Activated CD8-positive, alpha-beta memory T cell treated with anti-CD3 and anti-CD28 coated beads, Interleukin-2, amount 50 U/mL, for 4 hours (primary cell): ENCODE results near the gene FGF8.
A peak's percentile ranks its signal among the peaks of the same experiment; 100 is the strongest.
"Not testable (repeated sequence)": the region's sequence is repeated elsewhere in the genome, so short reads cannot be mapped to it uniquely, and the experiment has no call there.

Source experiments
- DNase-seq: peaks from one replicate; pipeline ENCODE4 v3.0.0-alpha.2; 2020

The FGF8 gene, protein sequence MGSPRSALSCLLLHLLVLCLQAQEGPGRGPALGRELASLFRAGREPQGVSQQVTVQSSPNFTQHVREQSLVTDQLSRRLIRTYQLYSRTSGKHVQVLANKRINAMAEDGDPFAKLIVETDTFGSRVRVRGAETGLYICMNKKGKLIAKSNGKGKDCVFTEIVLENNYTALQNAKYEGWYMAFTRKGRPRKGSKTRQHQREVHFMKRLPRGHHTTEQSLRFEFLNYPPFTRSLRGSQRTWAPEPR

DNA sequence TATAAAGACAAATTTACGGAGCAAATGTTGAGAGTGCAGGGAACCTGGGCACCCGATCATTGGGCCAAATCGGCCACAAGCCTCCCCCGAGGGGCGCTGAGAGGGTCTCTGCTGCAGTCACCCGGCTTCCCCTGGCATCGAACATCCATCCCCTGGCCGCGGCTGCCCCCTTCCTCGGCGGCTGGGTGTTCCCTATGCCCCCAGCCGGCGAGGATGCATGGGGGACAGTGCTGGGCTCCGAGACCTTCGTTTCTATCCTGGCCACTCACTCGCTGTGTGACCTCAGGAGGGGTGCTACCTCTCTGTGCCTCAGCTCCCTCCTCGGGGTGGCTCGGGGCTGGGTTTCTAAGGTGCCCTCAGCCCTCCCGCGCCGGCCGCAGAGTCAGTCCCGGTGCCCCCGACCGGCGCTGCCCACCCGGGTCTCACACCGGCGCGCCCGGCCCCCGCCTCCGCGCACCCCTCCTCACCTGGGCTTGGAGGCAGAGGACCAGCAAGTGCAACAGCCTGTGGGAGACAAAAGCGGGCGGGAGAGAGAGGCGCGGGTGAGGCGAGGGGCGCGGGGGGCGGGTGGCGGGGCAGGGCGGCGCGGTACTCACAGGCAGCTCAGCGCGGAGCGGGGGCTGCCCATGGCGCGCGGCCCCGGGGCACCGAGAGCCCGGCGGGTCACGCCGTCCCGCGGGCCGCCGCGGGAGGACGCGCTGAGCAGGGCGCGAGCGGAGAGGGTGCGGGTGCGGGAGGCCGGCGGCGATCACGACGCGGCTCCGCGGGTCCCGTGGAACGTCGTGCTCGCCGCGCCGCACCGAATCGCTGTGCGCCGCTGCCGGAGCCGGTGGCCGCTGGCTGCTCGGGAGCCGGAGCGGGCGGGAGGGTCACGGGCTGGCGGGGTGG lies at the start of gene FGF8:
Gene FGF8, minus strand, starts transcription at position 842 of the 888 bp plus-strand sequence. Its CDS starts 214 bp downstream, at position 628.
- no peak for DNase-seq

DNA sequence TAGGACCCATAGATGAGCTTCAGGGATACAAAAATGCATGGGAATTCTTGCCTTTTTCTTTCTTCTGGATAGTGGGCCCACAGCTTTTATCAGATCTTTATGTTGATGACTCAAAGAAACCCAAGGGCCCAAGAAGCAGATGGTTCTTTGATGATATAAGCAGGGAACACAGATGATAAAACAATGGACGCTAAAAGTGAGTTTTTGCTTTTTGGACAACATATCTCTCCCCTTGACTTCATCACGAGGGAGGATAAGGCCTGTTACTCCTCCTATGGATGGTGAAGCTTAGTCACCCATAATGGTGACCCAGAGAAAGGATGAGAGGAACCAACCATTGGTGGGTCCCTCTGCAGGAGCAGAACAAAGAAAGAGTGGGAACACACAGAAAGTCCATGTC lies 48.8 kb upstream of the FGF8 start:
- DNase-seq, result no peak

DNA sequence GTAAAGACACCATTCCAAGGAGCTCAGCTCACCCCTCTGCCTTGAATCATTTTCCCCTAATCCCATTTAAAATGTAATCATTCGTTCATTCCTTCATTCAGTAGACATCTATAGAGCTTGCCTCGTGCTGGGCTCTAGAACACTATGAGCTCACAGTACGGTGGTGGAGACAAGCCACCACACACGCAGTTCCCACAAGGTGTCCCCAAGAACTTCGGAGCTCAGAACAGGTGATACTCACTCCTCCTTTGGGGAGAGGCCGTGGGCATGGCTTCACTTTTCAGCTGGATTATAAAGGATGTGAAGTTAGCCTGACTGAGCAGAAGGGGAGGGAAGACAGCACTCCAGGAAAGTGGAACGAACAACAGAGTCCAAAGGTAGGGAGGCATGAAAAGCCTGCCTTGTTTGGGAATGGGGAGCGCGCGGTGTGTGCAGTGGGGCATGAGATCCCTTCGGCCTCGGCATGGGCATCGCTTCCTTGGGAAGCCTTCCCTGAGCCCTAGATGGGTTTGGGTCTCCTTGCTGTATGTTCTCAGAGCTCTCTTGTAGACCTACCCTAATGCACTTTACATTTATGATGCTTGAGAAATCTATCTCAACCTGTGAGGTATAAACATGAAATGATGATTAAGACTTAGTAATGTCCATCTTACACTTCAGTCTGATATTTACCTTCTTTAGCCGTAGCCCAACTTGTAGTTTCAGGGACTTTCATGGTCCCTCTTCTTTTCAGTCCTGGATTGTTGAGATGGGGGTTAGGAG lies 43.1 kb upstream of the FGF8 start:
- no peak for DNase-seq

DNA sequence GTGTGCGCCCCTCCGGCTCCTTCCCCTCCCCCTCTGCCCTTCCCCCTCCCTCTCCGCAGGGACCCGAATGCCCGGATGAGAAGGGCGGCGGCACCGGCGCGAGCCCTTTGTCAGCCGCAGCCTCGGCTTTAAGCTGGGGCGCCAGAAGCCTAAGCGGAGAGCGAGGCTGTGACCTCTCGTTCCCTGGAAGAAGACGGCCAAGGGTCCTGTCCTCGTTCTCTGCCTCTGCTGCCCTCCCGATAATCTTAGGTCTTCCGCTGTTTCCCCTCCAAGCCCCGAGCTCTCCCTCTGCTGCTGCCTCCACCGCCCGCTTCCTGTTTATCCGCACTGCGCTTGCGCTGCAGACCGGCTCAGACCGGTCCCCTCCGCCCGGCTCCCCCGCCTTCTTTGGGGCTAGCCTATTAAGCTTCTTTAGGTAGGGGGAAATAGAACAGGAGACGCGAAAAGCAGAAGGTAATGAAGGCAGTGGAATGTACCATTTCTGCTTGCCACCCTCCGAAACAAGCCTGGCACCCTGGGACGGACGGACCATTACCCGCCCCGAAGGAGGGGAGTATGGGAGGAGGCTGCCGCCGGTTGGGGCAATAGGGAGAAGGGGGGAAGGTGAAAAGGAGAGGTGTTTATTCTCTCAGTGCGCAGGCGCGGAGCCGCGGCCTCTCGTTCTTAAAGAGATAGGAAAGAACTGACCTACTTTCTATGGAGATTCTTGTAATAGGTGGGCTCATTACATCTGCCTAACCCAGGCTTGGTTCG lies 42.4 kb upstream of the FGF8 start, which contains the start of gene OGA:
Gene OGA, minus strand, starts transcription at position 326 of the 753 bp plus-strand sequence. CDS start 422 bp downstream, outside the sequence.
- peak; percentile 94 for DNase-seq

DNA sequence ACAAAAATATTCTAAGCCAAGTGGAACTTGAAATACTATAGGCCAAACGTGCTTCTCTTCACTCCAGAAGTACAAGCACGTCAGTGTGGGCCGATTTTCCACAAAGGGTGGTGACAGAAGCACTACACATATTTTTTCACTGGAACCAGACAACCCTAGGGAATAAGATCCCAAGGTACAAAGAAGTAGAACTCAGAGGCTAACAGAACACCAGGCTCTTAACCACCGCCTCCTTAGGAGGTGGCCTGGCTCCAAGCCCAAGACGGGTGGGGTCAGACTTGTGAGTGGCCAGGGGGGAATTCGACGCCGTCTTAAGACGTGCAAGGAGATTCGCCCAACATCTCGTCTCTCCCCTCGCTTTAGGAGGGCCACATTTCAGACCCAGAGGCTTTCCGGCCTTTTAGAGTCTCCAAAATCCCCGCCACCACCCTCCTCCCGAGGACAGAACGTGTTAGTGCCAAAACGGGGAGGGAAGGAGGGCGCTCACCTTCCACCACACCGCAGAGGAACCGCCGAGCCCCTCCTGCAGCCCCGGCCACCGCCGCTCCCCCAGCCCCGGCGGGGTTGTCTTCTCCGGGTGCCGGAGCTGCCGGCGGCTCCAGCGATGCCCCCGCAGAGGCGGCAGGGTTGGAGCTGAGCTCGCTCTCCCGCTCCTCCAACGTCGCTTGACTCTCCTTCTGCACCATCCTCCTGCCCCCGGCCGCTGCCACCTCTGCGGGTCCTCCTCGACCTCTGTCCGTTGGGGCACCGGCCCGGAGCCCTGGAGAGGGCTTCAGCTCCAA lies 41.6 kb upstream of the FGF8 start:
- DNase-seq, result peak; percentile 27

DNA sequence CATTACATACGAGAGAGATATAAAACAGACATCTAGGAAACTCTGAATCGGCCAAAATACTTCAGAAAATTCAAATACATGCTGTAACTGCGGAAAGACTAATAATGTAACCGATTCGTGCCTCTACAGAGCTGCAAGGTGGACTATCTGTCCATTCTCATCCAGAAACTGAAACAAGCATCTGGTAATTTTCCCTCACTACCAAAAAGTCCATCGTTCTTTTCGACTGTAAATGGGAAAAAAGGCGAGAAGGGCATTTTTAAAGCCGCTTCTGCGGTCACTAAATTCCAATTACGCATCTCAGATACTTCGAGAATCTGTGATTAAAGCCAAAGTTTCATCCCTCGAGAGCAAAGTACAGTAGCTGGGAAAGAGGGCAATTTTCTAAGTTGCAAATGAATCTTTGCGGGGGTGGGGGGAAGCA lies 41.0 kb upstream of the FGF8 start:
- DNase-seq, result no peak

DNA sequence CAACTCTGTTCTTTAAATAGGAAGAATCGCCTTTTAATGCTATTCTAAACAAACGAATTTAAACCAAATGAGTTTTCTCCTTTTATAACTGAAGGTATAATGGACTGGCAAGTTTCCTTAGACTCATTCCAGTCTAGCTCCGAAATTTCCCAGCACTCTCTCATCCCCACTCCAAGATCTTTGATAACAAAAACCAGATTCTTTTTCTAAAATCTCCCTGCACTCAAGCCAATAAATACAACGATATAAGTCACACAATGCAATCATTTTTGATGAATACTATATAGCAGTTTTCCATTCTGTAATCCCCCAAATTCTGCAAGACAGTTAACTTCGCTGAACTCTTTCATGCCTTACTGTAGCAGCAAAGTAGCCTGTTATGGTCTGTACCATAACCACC lies 40.5 kb upstream of the FGF8 start:
- DNase-seq, result no peak

DNA sequence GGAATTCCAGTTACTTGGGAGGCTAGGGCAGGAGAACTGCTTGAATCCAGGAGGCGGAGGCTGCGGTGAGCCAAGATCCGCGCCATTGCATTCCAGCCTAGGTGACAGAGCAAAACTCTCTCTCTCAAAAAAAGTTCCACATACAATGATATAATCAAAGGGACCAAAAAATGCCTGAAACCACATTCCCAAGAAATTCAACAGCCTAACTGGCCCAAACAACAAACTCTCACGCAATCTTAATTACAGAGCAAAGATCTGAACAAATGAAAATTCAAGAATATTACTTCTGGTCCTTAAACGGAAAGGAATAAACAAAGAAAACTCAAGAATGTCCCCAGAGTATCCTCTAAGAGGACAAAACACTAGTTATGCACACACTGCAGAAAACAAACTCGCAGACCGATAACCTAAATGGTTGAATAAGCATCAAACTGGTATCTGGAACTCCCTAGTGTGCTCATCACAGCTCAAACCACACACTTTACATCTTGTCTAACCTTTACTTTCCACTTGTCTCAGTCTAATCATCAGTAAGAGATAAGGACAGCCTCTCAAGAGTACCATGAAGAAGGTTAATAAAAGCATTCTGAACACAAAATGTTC lies 38.7 kb upstream of the FGF8 start:
- DNase-seq, result no peak

DNA sequence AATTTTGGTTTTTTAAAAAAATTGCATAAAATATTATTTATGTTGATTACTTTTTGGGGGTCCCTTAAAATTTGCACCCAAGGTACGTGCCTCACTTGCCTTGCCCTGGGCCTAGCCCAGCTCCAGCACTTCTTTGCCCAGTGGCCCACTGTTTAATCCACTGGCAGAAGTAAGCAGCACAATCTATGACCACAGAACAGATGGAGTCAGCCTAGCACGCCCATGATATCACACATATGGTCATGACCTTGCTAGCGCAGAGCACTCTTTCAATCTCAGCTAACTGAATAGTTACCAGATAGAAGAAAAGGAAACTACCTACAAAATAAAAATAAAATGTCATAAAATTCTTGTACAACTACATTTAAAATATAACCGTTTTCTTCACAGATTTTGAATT lies 36.7 kb upstream of the FGF8 start:
- DNase-seq, result no peak

DNA sequence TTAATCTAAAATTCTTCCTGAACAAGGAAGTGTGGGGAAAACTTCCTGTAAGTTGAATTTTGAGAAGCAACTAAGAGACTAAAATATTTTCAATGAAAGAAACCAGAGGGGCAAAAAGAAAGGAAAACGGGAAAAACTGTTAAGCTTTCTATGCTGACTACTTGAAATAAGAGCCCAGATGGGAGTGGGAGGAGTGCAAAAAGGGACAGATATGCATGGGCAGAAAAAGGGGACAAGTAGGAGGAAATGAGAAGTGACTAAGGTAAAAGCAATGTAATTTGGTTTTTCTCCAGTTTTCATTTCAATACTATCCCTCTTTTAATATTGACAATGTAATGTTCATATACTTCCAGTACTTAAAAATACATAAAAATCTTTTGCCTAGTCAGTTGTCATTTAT lies 31.2 kb upstream of the FGF8 start:
- DNase-seq, result no peak

DNA sequence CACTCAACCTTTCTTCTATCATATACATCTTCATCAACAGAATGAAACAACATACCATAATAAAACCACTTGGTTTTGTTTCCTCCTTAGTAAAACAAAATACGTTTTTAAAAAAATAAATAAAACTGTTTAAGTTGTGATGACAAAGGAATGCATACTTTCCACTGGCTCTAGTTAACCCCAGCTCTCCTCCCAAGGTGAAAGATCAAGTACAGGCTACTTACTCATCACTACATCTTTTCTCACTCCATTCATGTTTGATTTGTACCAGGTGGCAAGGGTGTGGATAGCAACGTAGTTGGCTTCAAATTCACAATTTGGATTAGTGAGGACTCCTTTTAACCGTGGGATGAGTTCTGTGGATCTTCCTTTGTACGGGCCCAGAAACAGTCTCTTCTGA lies 27.6 kb upstream of the FGF8 start:
- DNase-seq, result no peak

DNA sequence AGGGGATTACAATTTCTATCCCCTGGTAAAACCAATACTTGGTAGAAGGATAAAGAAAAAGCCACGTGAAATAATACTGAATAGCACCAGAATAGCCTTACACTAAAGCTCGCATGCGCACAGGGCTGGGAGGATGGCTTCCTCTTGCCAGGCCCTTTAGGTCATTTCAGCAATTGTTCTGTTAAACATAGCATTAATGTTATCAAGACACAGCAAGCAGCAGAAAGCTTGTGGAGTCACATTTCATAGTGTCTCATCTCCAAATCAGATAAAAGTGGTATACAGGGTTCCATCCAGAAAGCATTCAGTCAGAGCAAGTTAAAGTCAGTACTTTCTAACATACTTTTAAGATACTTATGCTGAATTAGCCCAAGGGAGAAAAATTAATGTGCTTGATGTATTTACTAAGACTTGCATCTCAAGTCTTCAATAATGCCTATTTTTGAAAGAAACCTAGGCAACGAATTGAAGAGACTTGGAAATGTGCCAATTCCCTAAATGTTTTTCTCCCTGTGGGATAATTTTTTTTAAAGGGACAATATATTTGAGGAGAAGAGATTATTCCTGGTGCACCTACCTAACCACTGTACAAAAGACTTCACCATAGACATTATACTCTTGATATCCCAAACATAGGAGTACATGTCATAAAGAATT lies 21.6 kb upstream of the FGF8 start:
- no peak for DNase-seq

DNA sequence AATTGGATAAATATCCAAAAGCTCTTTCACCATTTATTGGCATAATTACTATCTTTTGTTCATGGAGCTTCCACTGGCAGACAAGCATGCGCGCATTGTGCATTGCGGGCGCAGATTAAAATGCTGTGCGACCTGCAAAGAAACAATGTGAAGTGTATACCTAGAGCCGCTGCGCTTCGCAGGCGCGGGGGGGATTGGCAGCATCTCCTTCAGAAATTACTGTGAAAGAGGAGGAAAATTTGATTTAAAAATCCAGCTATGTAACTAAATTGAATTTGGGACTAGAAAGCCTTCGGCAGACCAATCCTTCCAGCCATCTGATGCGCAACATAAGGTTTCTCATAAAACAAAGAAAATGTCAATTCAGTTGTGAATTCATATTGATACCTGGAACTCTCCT lies 17.6 kb upstream of the FGF8 start:
- no peak for DNase-seq

DNA sequence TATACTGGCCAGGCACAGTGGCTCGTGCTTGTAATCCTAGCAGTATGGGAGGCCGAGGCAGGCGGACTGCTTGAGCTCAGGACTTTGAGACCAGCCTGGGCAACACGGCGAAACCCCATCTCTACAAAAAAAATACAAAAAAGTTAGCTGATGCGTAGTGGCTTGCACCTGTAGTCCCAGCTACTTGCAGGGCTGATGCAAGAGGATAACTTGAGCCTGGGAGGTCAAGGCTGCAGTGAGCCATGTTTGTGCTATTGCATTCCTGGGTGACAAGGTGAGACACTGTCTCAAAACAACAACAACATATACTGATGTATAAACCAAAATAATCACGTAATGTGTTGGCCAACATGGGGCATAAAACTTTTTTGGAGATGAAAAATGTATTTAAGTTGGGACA lies 13.8 kb upstream of the FGF8 start:
- no peak for DNase-seq

DNA sequence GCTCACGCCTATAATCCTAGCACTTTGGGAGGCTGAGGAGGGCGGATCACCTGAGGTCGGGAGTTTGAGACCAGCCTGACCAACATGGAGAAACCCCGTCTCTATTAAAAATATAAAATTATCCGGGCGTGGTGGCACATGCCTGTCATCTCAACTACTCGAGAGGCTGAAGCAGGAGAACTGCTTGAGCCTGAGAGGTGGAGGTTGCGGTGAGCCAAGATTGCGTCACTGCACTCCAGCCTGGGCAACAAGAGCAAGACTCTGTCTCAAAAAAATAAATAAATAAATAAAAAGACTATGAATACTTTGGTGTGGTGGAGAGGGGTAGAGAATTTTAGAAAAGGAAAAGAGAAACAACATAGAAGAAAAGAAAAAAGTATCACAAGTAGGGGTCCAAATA lies 13.3 kb upstream of the FGF8 start:
- DNase-seq, result not testable (repeated sequence)

DNA sequence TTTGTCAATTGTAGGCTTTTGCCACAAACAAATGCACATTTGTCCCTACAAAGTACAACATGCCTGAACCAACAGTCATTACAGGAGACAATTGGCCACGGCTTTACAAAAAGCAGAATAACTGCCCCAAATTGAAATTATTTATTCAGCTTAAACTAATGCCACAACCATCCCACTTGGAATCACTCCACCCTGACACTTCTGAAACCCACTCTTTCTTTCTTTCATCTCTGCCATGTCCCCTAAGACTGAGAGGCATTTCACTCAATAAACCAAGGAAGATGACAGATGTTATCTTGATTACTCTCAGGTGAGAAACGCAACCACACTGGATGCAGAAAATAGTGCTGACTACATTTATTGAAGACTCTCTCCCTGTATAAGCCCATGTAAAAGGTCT lies 9.9 kb upstream of the FGF8 start:
- no peak for DNase-seq

DNA sequence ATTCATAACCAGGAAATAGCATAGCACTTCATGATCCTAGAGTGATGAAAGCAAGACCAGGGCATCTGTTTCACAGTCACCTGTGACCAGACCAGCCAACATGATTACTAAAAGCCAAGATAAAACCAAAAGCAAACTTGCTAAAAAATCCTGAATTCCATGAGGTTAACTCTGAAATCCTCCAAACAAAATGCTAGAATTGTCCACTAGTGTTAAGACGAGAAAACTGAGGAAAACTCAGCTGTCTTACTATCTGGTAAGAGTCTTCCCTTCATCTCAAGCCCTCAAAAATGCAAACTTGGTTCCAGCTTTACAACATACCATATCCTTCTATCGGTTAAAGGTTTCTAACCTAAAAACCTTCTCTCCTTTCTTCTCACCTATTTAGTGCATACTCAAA lies 8.6 kb upstream of the FGF8 start:
- DNase-seq, result no peak

DNA sequence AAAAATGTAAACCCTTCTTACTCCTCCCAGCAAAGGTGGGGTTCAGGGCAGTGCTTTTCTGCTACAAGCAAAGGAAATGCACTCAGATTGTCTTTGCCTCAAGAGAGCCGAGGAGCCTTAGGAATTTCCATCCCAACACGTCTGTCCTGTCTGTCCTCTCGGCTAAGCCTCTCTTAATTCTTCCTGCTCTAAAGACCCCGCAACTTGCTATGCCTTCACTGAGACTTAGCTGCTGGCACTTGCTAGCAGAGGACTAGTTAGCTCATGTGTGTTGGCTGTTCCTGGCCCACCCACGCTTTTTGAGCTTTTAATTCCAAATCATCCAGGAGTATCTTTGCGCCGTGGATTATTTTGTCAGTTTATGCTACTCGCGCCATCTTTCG lies 7.8 kb upstream of the FGF8 start:
- no peak for DNase-seq

DNA sequence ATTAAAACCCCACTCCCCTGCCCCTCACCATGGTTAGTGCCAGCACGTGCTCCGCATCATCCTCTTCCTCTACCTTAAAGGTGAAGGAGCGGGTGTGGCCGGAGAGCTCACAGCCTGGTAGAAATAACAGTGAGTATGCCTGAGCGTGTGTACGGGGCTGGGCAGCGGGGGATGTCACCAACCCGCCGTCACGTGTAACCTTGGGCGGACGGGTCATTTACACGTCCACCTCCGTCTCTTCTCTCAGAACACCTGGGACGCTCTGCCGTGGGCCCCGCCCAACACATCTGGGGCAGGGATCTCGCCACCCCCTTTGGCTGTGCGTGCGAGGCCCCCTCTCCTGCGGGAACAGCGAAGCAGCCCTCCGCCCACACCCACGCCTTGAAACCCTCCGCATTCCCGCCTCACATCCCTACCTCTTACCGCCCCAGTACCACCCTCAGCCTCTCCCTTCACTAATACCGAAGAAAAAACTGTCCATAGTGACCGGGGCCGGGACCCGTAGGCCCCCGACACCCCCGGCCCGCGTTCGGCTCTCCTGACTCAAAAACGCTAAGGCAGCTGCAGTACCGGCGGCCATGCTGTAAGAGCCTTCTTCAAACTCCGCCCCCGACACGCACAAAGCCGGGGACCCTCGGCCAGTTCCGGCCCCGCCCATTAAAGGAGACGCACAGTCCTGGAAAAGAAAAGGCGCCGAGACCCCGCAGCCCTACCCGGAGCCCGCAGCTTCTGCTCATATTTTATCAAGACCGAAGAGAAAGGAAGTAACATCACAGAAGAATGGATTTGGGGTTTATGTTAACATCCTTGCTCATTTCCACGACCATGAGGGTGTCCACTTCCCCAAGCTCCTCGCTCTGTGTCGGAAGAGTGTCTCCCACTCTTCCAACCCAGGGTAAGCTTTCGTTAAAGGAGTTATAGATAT lies 7.2 kb upstream of the FGF8 start, which contains the start of gene NPM3:
Gene NPM3, minus strand, starts transcription at position 636 of the 925 bp plus-strand sequence. Its CDS starts 56 bp downstream, at position 580.
- DNase-seq, result peak; percentile 85
